Effector memory CD8-positive, alpha-beta T cell (primary cell): ENCODE data around the gene CPB2.

Source experiments
- ATAC-seq: fragments of 150-1000 bp; cut with Tn5 transposase; replicated peaks from 2 replicates; pipeline ENCODE4 v1.10.0; 2021; ENCODE audit warnings: mild to moderate bottlenecking, moderate library complexity
- DNase-seq, 3 experiments: peaks; one replicate each; pipeline ENCODE4 v3.0.0; 2021
- H3K27ac Mint-ChIP-seq, 2 donors: one replicate each; pipeline ENCODE4 v1.8.0; 2022; ENCODE audit warnings: mild to moderate bottlenecking in 2 of 2, mixed read lengths in 2 of 2, moderate library complexity in 2 of 2
- H3K27me3 Mint-ChIP-seq, 2 donors: one replicate each; pipeline ENCODE4 v1.8.0; 2022; ENCODE audit warnings: mixed read lengths in 2 of 2
- H3K36me3 Mint-ChIP-seq: one replicate; pipeline ENCODE4 v1.8.0; 2022; ENCODE audit warnings: mild to moderate bottlenecking, moderate library complexity, mixed read lengths; ENCODE audit not compliant: insufficient read depth
- H3K4me1 Mint-ChIP-seq, 2 donors: one replicate each; pipeline ENCODE4 v1.8.0; 2022; ENCODE audit warnings: low read depth in 2 of 2, mixed read lengths in 2 of 2
- H3K4me3 Mint-ChIP-seq, 2 donors: one replicate each; pipeline ENCODE4 v1.8.0; 2022; ENCODE audit warnings: mild to moderate bottlenecking in 2 of 2, mixed read lengths in 2 of 2, moderate library complexity in 2 of 2
- H3K9me3 Mint-ChIP-seq, 2 donors: one replicate each; pipeline ENCODE4 v1.8.0; 2022; ENCODE audit warnings: mixed read lengths in 2 of 2

CPB2 gene

DNA sequence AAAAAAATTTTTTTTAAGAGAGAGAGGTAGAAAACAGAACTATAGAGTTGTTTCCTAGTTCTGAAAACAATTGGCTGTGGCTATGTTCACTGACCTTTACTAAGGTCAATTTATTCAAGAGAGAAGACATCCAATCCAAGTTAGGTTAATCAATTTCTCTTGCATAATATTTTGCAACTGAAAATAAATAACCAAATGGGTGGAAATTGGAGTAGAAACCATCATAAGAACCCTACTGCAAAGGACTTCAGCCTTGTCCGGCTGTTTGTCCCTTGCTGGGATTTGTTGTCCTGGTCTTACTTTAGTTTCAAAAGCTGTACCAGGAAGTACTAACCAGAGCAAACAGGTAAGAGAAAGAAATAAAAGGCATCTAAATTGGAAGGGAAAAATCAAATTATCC, 29.0 kb downstream of the CPB2 start:
- peaks cover 9 to 13% of the 10 kb centered on the region in 2 donors for H3K4me1 Mint-ChIP-seq
- no peaks in the 10 kb centered on the region for H3K36me3 Mint-ChIP-seq
- H3K27ac Mint-ChIP-seq: no peak overlapping the region
- ATAC-seq: no peak
- no peak overlapping the region for H3K4me3 Mint-ChIP-seq
- peaks cover 0 to 11% of the 10 kb centered on the region in 2 donors for H3K27me3 Mint-ChIP-seq
- DNase-seq: no peak
- no peaks in the 10 kb centered on the region for H3K9me3 Mint-ChIP-seq

DNA sequence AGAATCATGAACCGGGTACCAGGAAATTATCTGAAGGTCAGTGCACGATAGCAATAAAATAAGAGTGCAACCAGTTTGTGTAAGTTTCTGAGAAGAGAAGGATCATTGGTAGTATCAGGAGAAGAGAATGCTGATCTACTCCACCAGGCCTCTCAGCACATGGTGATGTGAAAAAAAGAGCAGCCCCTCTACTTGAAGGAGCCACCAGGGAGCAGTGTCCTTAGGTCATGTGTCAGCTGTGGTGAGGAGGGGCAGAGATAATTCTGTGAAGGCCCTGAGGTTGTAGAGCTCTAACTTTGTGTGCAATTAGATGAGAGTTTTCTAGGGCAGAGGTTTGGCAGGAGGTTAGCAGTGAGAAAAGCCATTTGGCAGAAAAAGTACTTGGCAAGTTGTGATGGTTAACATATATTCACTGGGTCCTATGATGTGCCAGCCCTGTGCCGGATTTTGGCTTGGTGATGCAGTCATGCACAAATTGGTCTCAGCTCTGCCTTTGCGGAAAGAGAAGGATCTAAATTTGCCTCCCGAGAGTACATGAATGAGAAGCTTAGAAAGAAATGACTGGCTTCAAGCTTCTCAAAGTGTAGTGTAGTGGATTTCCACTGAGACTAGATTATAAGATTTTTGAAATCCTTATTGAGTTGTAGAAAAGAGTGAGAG, 33.1 kb downstream of the CPB2 start:
- H3K9me3 Mint-ChIP-seq: no peaks in the 10 kb centered on the region
- no peaks in the 10 kb centered on the region for H3K4me1 Mint-ChIP-seq
- H3K36me3 Mint-ChIP-seq: no peaks in the 10 kb centered on the region
- no peak for ATAC-seq
- peaks cover 0 to 11% of the 10 kb centered on the region in 2 donors for H3K27me3 Mint-ChIP-seq
- no peak overlapping the region for H3K27ac Mint-ChIP-seq
- H3K4me3 Mint-ChIP-seq: no peak overlapping the region
- no peak for DNase-seq

DNA sequence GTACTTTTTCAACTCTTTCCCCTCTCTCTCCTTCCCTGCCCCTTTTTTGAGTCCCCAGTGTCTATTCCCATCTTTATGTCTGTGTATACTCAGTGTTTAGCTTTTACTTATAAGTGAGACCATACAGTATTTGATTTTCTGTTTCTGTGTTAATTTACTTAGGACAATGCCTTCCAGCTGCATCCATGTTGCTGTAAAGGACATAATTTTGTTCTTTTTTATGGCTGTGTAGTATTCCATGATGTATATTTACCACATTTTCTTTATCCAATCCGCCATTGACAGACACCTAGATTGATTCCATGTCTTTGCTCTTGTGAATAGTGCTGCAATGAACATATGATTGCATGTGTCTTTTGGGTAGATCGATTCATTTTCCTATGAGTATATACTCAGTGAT, 41.5 kb downstream of the CPB2 start:
- DNase-seq (no peak), ATAC-seq (no peak)
- peaks cover 9% of the 10 kb centered on the region in 2 donors for H3K27me3 Mint-ChIP-seq
- no peaks in the 10 kb centered on the region for H3K9me3 Mint-ChIP-seq
- no peak overlapping the region for H3K4me3 Mint-ChIP-seq
- no peaks in the 10 kb centered on the region for H3K4me1 Mint-ChIP-seq
- H3K27ac Mint-ChIP-seq: no peak overlapping the region
- H3K36me3 Mint-ChIP-seq: peaks cover 4% of the 10 kb centered on the region

DNA sequence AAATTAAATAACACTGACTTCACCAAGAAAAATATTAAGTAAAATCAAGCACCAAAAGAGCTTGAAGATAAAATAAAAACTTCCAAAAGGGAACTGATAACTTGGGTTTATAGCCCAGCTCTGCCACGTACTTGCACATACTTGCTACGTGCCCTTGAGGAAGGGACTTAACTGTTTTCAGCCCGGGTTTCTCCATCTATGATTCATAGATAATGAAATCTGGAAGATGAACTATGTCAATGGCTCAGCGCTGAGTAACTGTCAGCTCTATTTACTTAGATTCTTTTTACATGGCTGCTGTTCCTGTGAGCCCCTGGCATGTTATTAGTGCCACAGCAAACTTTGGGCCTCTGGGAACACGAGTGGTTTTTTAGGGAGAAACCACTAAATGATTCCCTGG, 42.6 kb downstream of the CPB2 start:
- peaks cover 9% of the 10 kb centered on the region in 2 donors for H3K27me3 Mint-ChIP-seq
- DNase-seq (no peak), ATAC-seq (no peak)
- H3K36me3 Mint-ChIP-seq: peaks cover 4% of the 10 kb centered on the region
- H3K27ac Mint-ChIP-seq: no peak overlapping the region
- H3K4me1 Mint-ChIP-seq: no peaks in the 10 kb centered on the region
- no peak overlapping the region for H3K4me3 Mint-ChIP-seq
- no peaks in the 10 kb centered on the region for H3K9me3 Mint-ChIP-seq

DNA sequence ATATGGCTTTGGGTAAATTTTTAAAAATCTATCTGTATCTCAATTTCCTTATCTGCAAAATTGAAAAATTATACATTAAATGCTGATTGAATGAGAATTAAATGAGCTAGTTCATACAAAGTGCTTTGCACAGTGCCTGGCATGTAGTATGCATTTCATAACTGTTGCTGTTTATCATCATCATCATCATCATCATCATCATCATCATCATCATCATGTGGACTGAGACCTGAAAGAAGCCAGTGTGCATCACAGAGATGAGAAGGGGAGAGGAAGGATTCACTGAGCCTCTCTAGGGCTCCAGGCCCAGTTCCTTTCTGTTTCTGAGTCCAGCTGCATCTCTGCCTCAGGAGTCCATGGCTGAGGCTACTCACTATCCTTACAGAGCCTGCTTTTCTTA, 45.4 kb downstream of the CPB2 start:
- Mint-ChIP-seq H3K27me3 (peaks cover 11 to 21% of the 10 kb centered on the region in 2 donors), H3K27ac (no peak overlapping the region), H3K36me3 (no peaks in the 10 kb centered on the region), H3K4me3 (no peak overlapping the region), H3K9me3 (no peaks in the 10 kb centered on the region), H3K4me1 (no peaks in the 10 kb centered on the region)
- ATAC-seq (no peak), DNase-seq (no peak)

DNA sequence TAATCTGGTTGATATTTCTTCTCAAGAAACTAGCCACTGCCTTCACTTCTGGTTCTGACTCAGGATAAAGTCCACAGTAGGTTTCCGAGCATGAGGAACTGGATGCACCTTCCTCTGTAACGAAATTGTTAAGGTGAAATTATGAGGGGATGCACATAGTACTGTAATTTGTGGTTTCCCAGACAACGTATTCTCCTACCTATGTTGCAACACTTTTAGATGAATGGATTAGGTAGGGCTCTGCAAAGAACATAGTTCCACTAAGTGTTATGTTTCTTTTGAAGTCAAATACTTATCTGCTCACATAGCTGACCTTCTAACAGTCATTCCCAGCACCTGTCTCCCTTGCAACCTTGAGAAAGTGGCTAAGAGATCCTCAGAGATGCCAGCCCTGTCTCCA, 46.6 kb downstream of the CPB2 start:
- no peak overlapping the region for H3K27ac Mint-ChIP-seq
- peaks cover 0 to 2% of the 10 kb centered on the region in 2 donors for H3K4me1 Mint-ChIP-seq
- peaks cover 11 to 19% of the 10 kb centered on the region in 2 donors for H3K27me3 Mint-ChIP-seq
- ATAC-seq (no peak), DNase-seq (no peak)
- no peak overlapping the region for H3K4me3 Mint-ChIP-seq
- H3K9me3 Mint-ChIP-seq: no peaks in the 10 kb centered on the region
- H3K36me3 Mint-ChIP-seq: no peaks in the 10 kb centered on the region

DNA sequence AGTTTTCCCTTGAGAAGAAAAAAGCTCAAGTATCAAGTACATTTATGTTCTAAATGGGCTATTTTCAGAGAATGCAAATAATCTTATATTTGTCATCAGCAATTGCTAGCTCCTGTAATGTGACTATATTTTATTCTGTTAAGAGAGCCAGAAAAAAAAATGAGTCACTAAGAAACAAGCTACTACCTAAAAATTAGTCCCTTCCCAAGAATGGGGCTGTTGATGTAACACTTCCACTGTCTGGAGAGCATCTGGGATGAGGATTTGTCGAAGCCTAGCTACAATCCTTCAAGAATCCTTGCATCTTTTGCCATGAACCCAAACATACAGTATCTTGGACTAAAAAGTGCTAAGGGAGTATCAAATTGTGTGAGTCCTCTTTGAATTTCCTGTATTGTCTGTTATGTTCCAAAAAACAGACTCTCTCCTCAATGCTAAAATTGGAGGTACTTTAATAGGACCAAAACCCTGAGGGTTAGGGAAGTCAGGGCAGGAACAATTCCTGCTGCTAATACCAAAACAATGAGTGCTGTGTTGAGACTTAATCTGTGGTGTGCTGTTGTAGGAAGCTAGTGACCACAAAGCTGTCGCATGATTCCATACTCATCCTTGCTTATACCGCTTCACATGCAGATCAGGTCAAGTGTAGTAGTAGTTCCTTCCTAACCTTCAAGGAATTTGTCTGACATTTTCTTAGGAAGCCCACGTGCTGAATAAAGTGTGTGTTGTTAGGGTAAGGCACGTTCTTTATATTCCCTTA, 47.4 kb downstream of the CPB2 start:
- DNase-seq: no peak
- Mint-ChIP-seq H3K36me3 (peaks cover 3% of the 10 kb centered on the region), H3K27ac (no peak overlapping the region), H3K4me3 (no peak overlapping the region), H3K4me1 (peaks cover 2 to 9% of the 10 kb centered on the region in 2 donors), H3K9me3 (no peaks in the 10 kb centered on the region), H3K27me3 (peaks cover 11 to 17% of the 10 kb centered on the region in 2 donors)
- ATAC-seq: no peak

DNA sequence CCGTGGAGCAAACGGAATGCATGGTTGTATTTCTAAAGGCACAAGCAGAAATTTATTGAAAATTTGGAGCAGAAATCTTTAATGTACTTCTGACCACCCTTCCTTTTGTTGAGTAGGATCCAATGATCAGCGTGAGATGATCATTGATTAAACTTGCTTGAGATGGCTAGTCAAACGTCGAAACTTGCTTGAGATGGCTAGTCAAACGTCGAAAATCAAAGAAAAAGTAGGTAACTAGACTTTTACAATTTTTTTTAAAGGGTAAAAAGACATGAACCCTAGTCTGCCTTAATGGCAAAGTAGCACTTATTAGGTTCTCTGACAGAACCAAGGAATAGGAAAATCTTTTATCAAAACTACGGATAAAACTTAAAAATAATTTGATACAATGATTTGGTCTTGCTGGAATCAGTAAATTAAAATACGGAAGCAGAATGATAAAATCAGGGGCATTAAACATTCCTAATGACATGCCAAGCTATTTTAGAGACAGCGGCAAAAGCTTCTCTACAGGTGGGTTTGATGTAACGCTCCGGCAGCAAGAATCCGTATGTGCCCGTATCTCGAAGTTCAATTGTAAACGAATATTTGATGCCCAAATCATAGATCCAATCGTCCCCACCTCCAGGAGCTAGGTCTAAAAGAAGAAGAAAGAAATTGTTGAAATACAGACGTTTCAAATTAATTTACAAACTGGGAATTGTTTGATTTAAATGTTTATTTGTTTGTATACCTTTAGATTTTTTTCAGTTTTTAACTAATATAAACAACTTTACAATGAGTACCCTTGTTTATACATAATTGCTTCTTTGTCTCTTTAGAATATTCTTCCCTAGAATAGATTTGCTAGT, 51.4 kb downstream of the CPB2 start:
- DNase-seq (no peak), ATAC-seq (no peak)
- H3K4me3 Mint-ChIP-seq: peak overlapping the region; percentile 91 to 92
- H3K27ac Mint-ChIP-seq: peak overlapping the region; percentile 97
- peaks cover 8% of the 10 kb centered on the region for H3K36me3 Mint-ChIP-seq
- H3K4me1 Mint-ChIP-seq: peaks cover 10 to 28% of the 10 kb centered on the region in 2 donors
- no peaks in the 10 kb centered on the region for H3K9me3 Mint-ChIP-seq
- H3K27me3 Mint-ChIP-seq: peaks cover 11 to 17% of the 10 kb centered on the region in 2 donors

DNA sequence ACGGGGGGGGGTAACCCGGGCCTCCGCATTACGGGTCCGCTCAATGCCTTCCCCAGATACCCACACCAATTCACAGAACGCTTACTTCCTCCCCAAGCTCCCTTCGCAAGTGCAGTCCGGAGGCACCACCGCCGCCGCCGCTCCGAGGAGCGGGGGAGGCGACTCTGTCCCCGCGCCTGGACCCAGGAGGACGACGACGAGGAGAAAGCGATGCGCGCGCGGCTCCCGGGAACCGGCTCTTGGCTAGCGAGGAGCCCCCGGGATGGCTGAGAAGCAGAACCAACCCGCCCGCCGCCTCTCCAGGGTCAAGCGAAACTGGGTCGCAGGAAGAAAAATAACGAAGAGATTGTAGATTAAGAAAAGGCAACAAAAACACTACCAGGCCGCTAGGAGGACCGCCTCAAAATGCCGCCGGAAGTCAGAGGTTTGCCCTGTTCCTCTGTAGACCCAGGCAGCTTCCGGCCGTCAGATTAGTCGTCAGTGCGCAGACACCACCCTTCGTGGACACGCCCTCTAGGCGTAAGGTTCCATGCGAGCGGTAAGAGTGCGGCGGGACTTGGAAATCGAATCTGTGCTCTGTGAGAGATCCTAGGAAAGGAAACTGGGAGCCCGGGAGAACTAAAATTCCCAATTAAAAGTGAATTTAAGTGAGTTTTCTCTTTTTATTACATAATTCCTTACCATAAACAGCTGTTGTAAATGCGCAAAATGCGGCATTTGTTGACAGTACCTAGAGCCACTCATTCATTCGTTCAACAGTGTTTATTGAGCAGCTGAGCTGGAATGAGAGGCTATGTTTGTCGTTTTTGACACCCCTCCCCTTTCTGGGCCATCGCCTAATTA, 52.3 kb downstream of the CPB2 start, which contains the start of gene ZC3H13:
Gene ZC3H13 (minus strand): TSS at position 428 of the 843 bp plus-strand sequence. CDS start 7,239 bp downstream, outside the sequence.
- H3K27me3 Mint-ChIP-seq: peaks cover 11 to 17% of the 10 kb centered on the region in 2 donors
- peak; percentile 87 to 91 (median 88) for DNase-seq

DNA sequence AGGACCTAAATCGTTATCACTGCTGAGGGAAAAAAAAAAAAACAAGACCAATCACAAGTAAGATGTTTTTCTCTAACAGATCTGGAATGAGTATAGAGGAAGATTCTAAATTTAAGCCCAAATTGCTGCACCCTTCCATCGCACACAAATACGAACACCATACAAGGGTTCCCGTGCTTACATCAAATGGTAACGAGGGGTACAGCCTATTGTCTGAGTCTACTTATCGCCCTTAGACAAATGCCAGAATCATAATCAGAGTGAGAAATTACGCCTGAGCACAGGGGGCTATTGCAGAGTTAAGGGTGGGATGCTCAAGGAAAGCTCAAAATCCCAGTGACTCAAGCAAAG, 52.9 kb downstream of the CPB2 start:
- peaks cover 8% of the 10 kb centered on the region for H3K36me3 Mint-ChIP-seq
- no peaks in the 10 kb centered on the region for H3K9me3 Mint-ChIP-seq
- DNase-seq (no peak), ATAC-seq (peak; percentile 27)
- peaks cover 14 to 33% of the 10 kb centered on the region in 2 donors for H3K4me1 Mint-ChIP-seq
- peak overlapping the region; percentile 97 for H3K27ac Mint-ChIP-seq
- peaks cover 9 to 16% of the 10 kb centered on the region in 2 donors for H3K27me3 Mint-ChIP-seq
- H3K4me3 Mint-ChIP-seq: peak overlapping the region; percentile 91 to 92

More for the DNA sequence above, 52.3 kb downstream of the CPB2 start, which contains the start of gene ZC3H13:
- peak within 1 kb of the TSS; percentile 97 for H3K27ac Mint-ChIP-seq
- no peaks in the 10 kb centered on the region for H3K9me3 Mint-ChIP-seq
- peaks cover 14 to 32% of the 10 kb centered on the region in 2 donors for H3K4me1 Mint-ChIP-seq
- H3K4me3 Mint-ChIP-seq: peak within 1 kb of the TSS; percentile 91 to 92
- ATAC-seq: peak; percentile 97
- peaks cover 8% of the 10 kb centered on the region for H3K36me3 Mint-ChIP-seq

DNA sequence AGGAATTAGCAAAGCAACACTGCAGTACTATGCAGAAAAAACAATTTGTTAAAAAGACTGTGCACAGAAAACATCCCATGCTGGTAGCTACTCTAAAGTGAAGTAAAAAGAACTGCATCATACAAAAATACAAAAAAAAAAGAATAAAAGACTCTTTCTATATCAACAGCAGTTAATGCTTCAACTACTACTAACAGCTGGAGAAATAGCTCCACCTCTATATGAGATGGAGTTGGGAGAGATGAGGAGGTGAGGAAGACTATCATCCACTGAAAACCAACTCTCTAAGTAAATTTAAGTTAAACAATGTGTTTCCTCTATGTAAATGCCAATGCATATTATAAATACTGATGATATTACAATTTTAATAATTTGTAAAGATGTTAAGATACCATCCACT, 54.1 kb downstream of the CPB2 start:
- H3K4me1 Mint-ChIP-seq: peaks cover 18 to 37% of the 10 kb centered on the region in 2 donors
- ATAC-seq (no peak), DNase-seq (no peak)
- no peaks in the 10 kb centered on the region for H3K9me3 Mint-ChIP-seq
- peak overlapping the region; percentile 31 to 52 for H3K4me3 Mint-ChIP-seq
- H3K27ac Mint-ChIP-seq: no peak overlapping the region
- peaks cover 0 to 6% of the 10 kb centered on the region in 2 donors for H3K27me3 Mint-ChIP-seq
- peaks cover 8% of the 10 kb centered on the region for H3K36me3 Mint-ChIP-seq

DNA sequence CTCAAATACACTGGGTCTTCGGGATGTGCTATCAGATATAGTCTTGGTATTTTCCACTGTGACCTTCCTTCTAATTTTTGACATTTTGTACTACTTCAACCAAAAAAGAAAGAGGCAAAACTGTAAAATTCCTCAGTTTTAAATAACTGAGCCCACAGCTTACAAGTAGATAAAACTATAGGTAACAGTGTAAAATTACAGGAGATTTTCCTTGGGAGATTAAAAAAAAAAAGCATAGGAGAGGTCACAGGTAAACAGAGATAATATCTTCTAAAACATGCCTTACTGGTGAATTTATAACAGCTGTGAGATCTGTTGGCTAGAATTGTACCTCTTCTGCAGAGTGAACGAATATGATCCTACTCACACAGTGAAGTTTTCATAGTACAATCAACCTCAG, 59.4 kb downstream of the CPB2 start:
- peaks cover 12 to 30% of the 10 kb centered on the region in 2 donors for H3K4me1 Mint-ChIP-seq
- no peaks in the 10 kb centered on the region for H3K9me3 Mint-ChIP-seq
- DNase-seq (no peak), ATAC-seq (no peak)
- no peak overlapping the region for H3K4me3 Mint-ChIP-seq
- no peaks in the 10 kb centered on the region for H3K27me3 Mint-ChIP-seq
- H3K36me3 Mint-ChIP-seq: peaks cover 29% of the 10 kb centered on the region
- peak overlapping the region in 1 of 2 donors; percentile 17 for H3K27ac Mint-ChIP-seq
